GM19468 (cell line): Measurements from ENCODE around the gene MRPL53.
"Not testable (repeated sequence)": the region's sequence is repeated elsewhere in the genome, so short reads cannot be mapped to it uniquely, and the experiment has no call there.

Experiments
- ATAC-seq: cut with Tn5 transposase; IDR thresholded peaks from one replicate; pipeline ENCODE4 v1.9.1; 2021; ENCODE audit warnings: mild to moderate bottlenecking, moderate library complexity, moderate number of reproducible peaks; ENCODE audit not compliant: unreplicated experiment; ENCODE audit errors: extremely low read depth

MRPL53 gene

GRCh38 chr2:74457129-74457548 lies 15.3 kb downstream of the MRPL53 start:
- no peak for ATAC-seq

GRCh38 chr2:74454654-74455511 lies 17.6 kb downstream of the MRPL53 start, which contains the start of gene INO80B:
TSS of gene INO80B (plus strand) at chr2:74455087. CDS start at chr2:74455117, 30 bp downstream.
- ATAC-seq, result peak; percentile 29

- ATAC-seq, result no peak
Measured at GRCh38 chr2:74450570-74451190, 21.8 kb downstream of the MRPL53 start.

- ATAC-seq, result no peak
Measured at GRCh38 chr2:74448771-74449170, 23.7 kb downstream of the MRPL53 start.

GRCh38 chr2:74447230-74447999 lies 25.1 kb downstream of the MRPL53 start:
- ATAC-seq, result no peak

- ATAC-seq, result no peak
Measured at GRCh38 chr2:74444498-74445318, 27.8 kb downstream of the MRPL53 start.

- ATAC-seq, result not testable (repeated sequence)
Measured at GRCh38 chr2:74442483-74443297, 29.8 kb downstream of the MRPL53 start.

GRCh38 chr2:74441690-74442482 lies 30.6 kb downstream of the MRPL53 start, which contains the start of gene RTKN:
TSS of gene RTKN (minus strand) at chr2:74441937. CDS start at chr2:74441816, 121 bp downstream.
- ATAC-seq, result no peak

GRCh38 chr2:74441170-74441689 lies 31.2 kb downstream of the MRPL53 start:
- no peak for ATAC-seq

- peak; percentile 76 for ATAC-seq
Measured at GRCh38 chr2:74440378-74441169, 31.9 kb downstream of the MRPL53 start.

- ATAC-seq, result no peak
Measured at GRCh38 chr2:74439803-74440377, 32.6 kb downstream of the MRPL53 start.

GRCh38 chr2:74439373-74439772 lies 33.1 kb downstream of the MRPL53 start:
- no peak for ATAC-seq

GRCh38 chr2:74438248-74438647 lies 34.2 kb downstream of the MRPL53 start:
- no peak for ATAC-seq

- no peak for ATAC-seq
Measured at GRCh38 chr2:74436848-74437695, 35.4 kb downstream of the MRPL53 start.

- no peak for ATAC-seq
Measured at GRCh38 chr2:74436111-74436805, 36.2 kb downstream of the MRPL53 start.
